Gastrocnemius medialis (tissue), 4 donors: Measurements from ENCODE around the gene TRAPPC14.

Experiments used
- CTCF ChIP-seq, 5 experiments: fragments of 450-650 bp in 3 of 5; fragments of 200-600 bp in 2 of 5; sonication (generic) in 2 of 5; IDR thresholded peaks in 4 of 5; conservative IDR thresholded peaks in 1 of 5; 1 replicate in 4 of 5; 2 replicates in 1 of 5; pipeline ENCODE4 v1.5.1; 2016 to 2019; ENCODE audit warnings: antibody characterized with exemption in 5 of 5, mild to moderate bottlenecking in 3 of 5, moderate library complexity in 3 of 5
- POLR2A ChIP-seq, 2 donors: fragments of 450-650 bp; IDR thresholded peaks; one replicate each; pipeline ENCODE4 v1.6.1; 2017; ENCODE audit warnings: antibody characterized with exemption in 2 of 2, mild to moderate bottlenecking in 2 of 2, moderate library complexity in 2 of 2

GRCh38 chr7:100153708-100154535 is 4.6 kb downstream of the TRAPPC14 start:
- TF ChIP-seq CTCF (IDR thresholded peaks at IDR 0.05 in 4 of 5, conservative IDR thresholded peaks at IDR 0.05 in 1 of 5) (no peak), POLR2A (IDR thresholded peaks at IDR 0.05) (no peak)
